Measurements from ENCODE around the gene FCER1G.
A peak's percentile ranks its signal among the peaks of the same experiment; 100 is the strongest.

The FCER1G gene

GRCh38 chr1:161188381-161188780 is 26.7 kb upstream of the FCER1G start:
- no peak for DNase-seq (ENCODE audit: low spot score)

GRCh38 chr1:161189036-161189435 is 26.1 kb upstream of the FCER1G start:
- no peak for DNase-seq (ENCODE audit: low spot score)

DNA sequence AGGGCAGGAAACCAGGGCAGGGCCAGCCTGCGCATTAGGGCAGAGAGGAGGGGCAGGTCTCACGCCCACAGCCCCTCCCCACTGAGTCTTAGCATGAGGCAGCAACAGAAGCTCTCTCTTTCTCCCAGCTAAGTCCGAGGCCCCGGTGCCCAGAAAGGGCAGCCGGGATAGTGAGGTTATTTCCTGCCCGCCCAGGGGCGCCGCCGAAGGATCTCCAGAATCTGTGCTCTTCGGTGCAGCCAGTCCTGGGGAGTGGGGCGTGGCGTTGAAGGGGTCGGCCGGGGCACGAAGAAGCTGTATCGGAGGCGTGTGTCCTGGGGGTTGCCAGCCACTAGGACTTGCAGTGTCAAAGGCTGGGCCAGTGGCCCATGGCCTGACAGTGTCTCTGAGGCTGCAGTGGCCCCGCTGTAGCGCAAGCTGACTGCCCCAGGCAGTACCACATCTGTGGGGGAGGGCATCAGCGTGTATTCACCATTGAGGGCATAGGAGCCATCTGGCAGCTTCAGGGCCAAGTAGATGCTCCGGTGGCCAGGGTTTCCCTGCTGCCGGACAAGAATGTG is 24.1 kb upstream of the FCER1G start:
- no peak for DNase-seq (ENCODE audit: low spot score)

DNA sequence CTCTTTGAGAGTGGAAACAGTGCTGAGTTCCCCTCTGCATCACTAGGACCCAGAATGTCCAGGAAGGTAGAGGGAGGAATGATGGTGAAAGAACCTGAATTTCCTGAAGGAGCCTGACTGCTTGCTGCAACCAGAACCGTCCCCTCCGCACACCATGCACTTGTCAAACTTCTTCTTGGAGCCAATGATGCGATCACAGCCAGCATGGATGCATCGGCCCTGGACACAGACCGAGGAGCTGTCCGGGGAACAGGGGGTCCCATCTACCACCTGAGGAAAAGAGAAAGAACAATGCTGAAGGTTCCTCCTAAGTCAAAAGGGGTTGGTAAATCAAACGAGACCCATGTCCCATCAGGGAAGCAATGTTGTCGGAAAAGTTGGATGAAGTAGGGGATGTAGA is 23.1 kb upstream of the FCER1G start:
- no peak for DNase-seq (ENCODE audit: low spot score)

DNA sequence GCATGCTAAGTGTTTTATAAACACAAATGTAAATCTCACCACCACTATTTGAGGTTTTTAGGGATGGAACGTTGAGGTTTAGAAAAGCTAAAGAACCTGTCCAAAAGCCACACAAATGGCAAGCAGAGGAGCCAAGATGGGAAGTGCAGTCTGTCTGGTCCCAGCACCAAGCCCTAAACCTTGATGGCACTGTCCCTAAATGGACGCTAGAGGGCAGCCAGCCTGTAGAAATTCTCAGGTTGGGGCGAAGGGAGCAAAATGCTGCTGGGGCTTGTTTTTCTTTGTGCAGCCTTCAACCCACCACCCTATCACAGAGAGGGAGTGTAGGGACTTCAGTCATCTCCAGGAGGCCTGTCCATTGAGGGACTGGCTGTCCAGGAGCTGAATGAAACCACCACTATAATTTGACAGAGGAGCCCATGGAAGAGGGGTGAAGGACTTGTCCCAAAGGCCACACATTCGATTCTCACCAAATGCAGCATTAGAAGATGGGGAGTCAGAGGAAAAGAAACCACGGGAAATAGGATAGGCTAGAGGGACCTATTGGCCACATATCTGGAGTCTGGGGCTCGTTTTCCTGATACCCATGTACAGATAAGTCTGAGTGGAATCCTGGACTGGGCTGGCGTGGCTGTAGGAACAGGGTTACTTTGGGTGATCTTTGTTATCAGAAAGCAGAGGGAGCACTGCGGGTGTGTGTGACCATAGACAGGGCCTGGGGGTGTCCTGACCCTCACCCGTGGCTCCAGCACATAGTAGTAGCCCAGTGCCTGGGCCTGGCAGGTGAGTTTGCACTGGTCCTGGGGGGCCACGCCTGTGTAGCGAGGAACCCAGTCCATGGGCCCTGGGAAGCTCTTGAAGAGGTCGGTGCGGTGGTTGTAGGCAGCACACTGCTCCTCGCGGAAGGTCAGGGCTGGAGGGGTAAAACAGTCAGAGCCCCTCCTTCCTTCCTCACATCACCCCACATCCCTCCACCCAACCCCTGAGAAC is 22.3 kb upstream of the FCER1G start:
- DNase-seq (ENCODE audit: low spot score): peak; percentile 85

GRCh38 chr1:161193561-161194235 is 21.4 kb upstream of the FCER1G start:
- DNase-seq (ENCODE audit: low spot score): no peak

- DNase-seq (ENCODE audit: low spot score): no peak
These were observed 19.9 kb upstream of the FCER1G start for GRCh38 chr1:161195171-161195570.

DNA sequence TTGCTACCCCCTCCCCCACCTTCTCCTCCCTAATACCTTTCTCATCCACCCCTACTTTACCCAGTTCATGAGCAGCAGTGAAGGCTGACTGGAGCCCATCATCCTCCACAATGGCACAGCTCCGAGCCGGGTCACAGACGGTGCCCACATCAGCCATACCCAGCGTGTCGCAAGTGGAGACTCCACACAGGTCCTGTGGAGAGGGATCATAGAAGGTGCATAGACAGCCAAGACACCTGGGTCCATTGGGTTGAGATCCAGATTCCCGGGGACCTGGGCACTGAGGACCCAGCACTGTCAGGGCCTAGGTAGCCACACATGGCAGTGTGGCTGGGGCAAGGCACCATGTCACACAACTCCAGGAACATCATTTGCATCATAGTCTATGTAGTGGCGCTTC is 19.0 kb upstream of the FCER1G start:
- no peak for DNase-seq (ENCODE audit: low spot score)

DNA sequence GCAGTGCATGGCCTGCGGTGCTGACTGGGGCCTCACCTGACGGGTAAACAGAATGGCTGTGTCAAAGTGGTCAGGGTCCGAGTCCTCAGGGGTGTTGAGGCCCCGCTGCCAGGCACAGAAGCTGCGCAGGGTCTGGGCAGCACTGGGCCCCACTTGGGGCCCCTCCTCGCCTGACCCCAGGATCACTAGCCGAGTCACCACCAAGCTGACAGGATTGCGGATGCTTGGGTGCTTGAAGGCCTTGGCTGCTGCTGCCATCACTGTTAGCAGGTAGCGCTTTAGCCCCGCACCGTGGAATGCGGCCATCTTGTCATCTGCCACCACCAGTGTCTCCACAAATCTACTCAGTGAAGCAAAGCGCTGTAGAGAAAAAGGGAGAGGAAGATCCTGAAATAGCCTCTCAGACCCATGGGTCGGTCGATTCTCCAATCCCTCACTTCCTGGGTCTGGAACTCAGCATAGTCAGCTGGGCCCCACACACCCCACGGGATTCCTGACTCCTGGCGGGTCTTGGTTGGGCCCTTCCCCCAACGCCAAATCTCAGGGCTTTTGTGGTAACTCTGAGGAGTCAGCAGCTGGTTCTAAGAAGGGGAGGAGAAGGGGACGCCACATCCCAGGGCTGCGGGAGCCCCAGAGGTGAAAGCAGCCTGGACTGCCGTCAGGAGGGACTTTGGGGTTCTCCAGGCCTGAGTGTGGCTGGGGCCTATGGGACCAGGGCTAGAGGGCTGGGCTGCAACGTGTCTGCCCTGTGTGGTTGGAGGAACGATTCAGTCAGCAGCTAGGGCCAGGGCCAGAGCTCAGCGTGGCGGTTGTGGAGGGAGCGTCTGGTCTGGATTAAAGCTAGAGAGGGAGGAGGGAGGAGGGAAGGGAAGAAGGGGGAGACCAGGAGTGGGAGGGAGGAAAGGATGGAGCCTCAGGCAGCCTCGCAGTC is 18.3 kb upstream of the FCER1G start:
- DNase-seq (ENCODE audit: low spot score): no peak

DNA sequence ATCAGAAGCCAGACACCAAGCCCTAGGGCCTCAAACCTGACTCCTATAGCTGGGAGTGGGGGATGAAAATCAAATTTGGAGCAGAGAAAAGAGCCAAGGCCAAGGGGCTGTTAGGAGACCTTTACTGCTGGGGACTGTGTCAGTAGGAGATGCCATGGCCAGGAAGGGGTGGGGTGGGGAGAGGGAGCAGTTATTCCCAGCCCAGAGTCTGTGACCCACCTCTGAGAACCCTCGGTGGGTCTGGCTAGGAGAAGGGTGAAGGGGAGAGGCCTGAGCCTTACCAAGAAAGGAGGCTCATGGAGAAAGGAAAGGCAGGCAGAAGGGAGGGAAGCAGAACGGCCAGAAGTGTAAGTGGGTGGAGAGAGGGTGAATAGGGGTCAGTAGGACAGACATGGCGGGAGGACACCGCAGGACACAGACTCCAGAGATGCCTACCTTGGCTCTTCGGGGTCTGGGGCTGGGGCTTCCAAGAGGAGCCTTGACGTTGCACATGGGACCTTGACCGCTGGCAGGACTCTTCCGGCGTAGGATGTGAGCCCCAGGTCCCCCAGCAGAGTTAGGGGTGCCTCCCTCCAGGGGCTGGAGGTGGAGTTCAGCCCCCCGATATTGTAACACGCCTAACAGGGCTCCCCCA is 17.4 kb upstream of the FCER1G start:
- no peak for DNase-seq (ENCODE audit: low spot score)

DNA sequence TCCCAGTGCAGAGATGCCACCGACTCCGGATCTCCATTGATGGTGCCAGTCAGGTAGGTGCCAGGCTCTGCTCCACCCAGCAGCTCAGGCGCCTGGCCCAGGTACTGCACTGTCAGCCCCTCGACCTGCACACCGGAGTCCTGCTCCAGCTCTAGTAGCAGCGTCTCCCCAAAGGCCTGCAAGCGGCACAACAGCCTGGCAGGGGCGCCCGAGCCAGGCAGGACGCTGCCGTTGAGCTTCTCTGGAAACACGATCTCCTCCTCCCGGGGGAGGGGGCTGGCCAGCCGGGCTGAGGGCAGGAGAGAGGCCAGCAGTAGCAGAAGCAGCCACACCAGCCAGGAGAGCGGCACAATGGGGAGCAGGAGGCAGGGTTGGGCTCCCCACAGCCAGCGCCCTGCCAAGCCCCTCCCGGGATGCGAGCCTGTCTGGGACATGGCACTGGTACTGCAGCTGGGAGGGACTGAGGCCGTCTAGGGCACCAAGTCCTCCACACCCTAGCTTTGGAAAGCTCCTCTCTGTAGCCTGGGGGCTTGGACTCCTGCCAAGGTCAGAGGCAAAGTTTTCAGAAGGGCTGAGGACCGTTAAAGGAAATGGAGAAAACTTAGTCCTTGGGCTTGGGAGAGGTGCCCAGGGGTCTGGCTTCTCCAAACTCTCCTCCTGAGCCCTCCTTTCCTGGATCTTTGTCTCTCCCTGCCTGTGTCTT is 16.8 kb upstream of the FCER1G start:
- DNase-seq (ENCODE audit: low spot score): no peak

- DNase-seq (ENCODE audit: low spot score): no peak
These were observed 16.1 kb upstream of the FCER1G start, which contains the start of gene ADAMTS4 for GRCh38 chr1:161198897-161199431. Gene ADAMTS4 (minus strand): TSS chr1:161199054. CDS start chr1:161198627, 427 bp downstream.

DNA sequence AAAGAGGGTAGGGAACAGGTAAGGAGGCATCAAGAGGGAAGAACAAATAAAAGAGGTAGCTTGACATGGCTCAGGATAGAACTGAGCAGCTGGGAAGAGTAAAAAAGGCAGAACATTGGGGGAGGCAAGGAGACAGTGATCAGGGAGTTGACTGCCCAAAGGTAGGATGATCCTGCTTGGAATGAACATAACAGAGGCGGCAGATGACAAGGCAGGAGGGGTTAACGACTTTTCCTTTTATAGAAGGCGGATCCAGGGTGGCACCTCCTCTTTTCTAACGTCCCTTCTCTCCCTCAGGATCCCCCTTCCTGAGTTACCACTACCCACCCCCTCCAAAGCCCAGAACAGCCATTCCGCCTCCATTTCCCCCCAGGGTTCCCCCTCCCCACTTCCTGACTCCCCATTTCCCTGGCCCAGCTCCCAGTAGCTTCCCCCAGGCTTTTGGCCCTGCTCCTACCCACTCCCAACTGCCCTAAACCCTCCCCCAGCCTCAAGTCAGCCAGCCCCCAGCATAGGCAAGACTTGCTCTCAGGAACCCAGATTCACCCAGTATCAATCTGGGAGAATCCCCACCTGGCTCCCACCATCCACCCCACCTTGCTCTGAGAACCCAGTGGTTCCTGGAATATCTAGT is 15.5 kb upstream of the FCER1G start:
- DNase-seq (ENCODE audit: low spot score): no peak

GRCh38 chr1:161200421-161200991 is 14.6 kb upstream of the FCER1G start:
- peak; percentile 39 for DNase-seq (ENCODE audit: low spot score)

GRCh38 chr1:161200992-161201835 is 13.9 kb upstream of the FCER1G start:
- no peak for DNase-seq (ENCODE audit: low spot score)

GRCh38 chr1:161201836-161202712 is 13.0 kb upstream of the FCER1G start, which contains the start of gene NDUFS2:
Gene NDUFS2 (plus strand): TSS chr1:161202367. CDS start chr1:161202386, 19 bp downstream.
- DNase-seq (ENCODE audit: low spot score): peak; percentile 97

DNA sequence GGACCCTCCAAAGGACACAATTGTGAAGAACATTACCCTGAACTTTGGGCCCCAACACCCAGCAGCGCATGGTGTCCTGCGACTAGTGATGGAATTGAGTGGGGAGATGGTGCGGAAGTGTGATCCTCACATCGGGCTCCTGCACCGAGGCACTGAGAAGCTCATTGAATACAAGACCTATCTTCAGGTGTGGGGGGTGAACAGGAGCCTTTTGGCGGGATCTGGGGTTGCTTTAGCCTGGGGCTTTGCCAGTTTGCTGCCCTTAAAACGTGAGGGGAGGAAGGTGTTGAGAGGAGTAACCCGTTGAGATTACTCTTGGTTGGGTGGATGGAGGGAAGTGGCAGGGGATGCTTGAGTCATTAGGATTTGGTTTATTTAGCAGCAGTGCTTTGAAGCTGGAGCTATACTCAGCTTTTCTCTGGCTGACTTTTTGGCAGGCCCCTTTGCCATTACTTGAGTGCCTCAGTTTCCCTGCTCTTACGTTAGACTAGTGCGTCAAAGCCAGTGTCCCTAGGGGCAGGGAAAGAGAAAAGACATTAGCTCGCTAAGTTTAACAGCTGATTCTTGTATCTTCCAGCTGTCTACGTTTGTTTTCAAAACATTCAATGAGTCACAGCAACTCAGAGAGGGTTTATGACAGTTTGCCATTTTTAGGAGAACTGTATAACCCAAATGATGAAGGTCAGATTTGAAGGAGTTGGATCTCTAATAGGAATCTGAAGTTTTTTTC is 8.5 kb upstream of the FCER1G start:
- DNase-seq (ENCODE audit: low spot score): no peak
